ENCODE measurements around the gene UBAC2. TPM values are rescaled to one million over a fixed set of nuclear protein-coding genes. Genes with fewer than 3 reads are reported as not detected.

Gene UBAC2
- total and polyA plus RNA-seq, 2 donors, result 42.8 to 69.1 TPM

- peaks cover 0 to 9% of the 10 kb centered on the region in 2 donors for H3K27me3 ChIP-seq (ENCODE audit: control insufficient read depth in 2 of 2, insufficient read depth in 1 of 2, low read length in 1 of 2)
- H3K9me3 ChIP-seq (ENCODE audit: control insufficient read depth in 2 of 2, insufficient read depth in 1 of 2, low read length in 1 of 2), result peaks cover 0 to 4% of the 10 kb centered on the region in 2 donors
- peaks cover 0 to 3% of the 10 kb centered on the region in 2 donors for H3K36me3 ChIP-seq (ENCODE audit: control insufficient read depth in 2 of 2, insufficient read depth in 2 of 2, low read length in 1 of 2)
- 88% methylated on average over 24 of the region's 24 CpGs for WGBS
- DNase-seq (ENCODE audit: low read depth in 6 of 9, low spot score in 9 of 9), result peak in 1 of 9 donors; percentile 25
- peak overlapping the region; percentile 36 for H3K4me3 ChIP-seq (ENCODE audit: low read length in 2 of 2)
- peaks cover 42 to 90% of the 10 kb centered on the region in 2 donors for H3K4me1 ChIP-seq (ENCODE audit: control insufficient read depth in 2 of 2, insufficient read depth in 2 of 2, low read length in 2 of 2)
- H3K27ac ChIP-seq (ENCODE audit: low read depth in 1 of 2, low read length in 1 of 2), result peak overlapping the region; percentile 79 to 87
These were observed 215.9 kb downstream of the UBAC2 start for GRCh38 chr13:99416411-99417121.

- Histone ChIP-seq H3K27me3 (ENCODE audit: control insufficient read depth in 2 of 2, insufficient read depth in 1 of 2, low read length in 1 of 2) (peaks cover 0 to 9% of the 10 kb centered on the region in 2 donors), H3K9me3 (ENCODE audit: control insufficient read depth in 2 of 2, insufficient read depth in 1 of 2, low read length in 1 of 2) (no peaks in the 10 kb centered on the region), H3K4me3 (ENCODE audit: low read length in 2 of 2) (peak overlapping the region; percentile 36), H3K27ac (ENCODE audit: low read depth in 1 of 2, low read length in 1 of 2) (peak overlapping the region; percentile 79 to 87), H3K4me1 (ENCODE audit: control insufficient read depth in 2 of 2, insufficient read depth in 2 of 2, low read length in 2 of 2) (peaks cover 48 to 95% of the 10 kb centered on the region in 2 donors), H3K36me3 (ENCODE audit: control insufficient read depth in 2 of 2, insufficient read depth in 2 of 2, low read length in 1 of 2) (peaks cover 0 to 3% of the 10 kb centered on the region in 2 donors)
- peak in 2 of 9 donors; percentile 31 to 66 for DNase-seq (ENCODE audit: low read depth in 6 of 9, low spot score in 9 of 9)
- 56% methylated on average over 19 of the region's 19 CpGs for WGBS
These were observed 216.8 kb downstream of the UBAC2 start for GRCh38 chr13:99417201-99418102.

GRCh38 chr13:99418103-99418842, 217.6 kb downstream of the UBAC2 start:
- Histone ChIP-seq H3K27ac (ENCODE audit: low read depth in 1 of 2, low read length in 1 of 2) (peak overlapping the region; percentile 79 to 87), H3K36me3 (ENCODE audit: control insufficient read depth in 2 of 2, insufficient read depth in 2 of 2, low read length in 1 of 2) (peaks cover 0 to 3% of the 10 kb centered on the region in 2 donors), H3K4me3 (ENCODE audit: low read length in 2 of 2) (no peak overlapping the region), H3K9me3 (ENCODE audit: control insufficient read depth in 2 of 2, insufficient read depth in 1 of 2, low read length in 1 of 2) (no peaks in the 10 kb centered on the region), H3K27me3 (ENCODE audit: control insufficient read depth in 2 of 2, insufficient read depth in 1 of 2, low read length in 1 of 2) (peaks cover 0 to 9% of the 10 kb centered on the region in 2 donors), H3K4me1 (ENCODE audit: control insufficient read depth in 2 of 2, insufficient read depth in 2 of 2, low read length in 2 of 2) (peaks cover 55 to 99% of the 10 kb centered on the region in 2 donors)
- WGBS, result 46% methylated on average over 15 of the region's 15 CpGs
- peak in 1 of 9 donors; percentile 39 for DNase-seq (ENCODE audit: low read depth in 6 of 9, low spot score in 9 of 9)

GRCh38 chr13:99418843-99419140, 218.1 kb downstream of the UBAC2 start:
- Histone ChIP-seq H3K4me1 (ENCODE audit: control insufficient read depth in 2 of 2, insufficient read depth in 2 of 2, low read length in 2 of 2) (peaks cover 57 to 100% of the 10 kb centered on the region in 2 donors), H3K36me3 (ENCODE audit: control insufficient read depth in 2 of 2, insufficient read depth in 2 of 2, low read length in 1 of 2) (peaks cover 0 to 3% of the 10 kb centered on the region in 2 donors), H3K9me3 (ENCODE audit: control insufficient read depth in 2 of 2, insufficient read depth in 1 of 2, low read length in 1 of 2) (no peaks in the 10 kb centered on the region), H3K4me3 (ENCODE audit: low read length in 2 of 2) (no peak overlapping the region), H3K27me3 (ENCODE audit: control insufficient read depth in 2 of 2, insufficient read depth in 1 of 2, low read length in 1 of 2) (peaks cover 0 to 9% of the 10 kb centered on the region in 2 donors), H3K27ac (ENCODE audit: low read depth in 1 of 2, low read length in 1 of 2) (peak overlapping the region in 1 of 2 donors; percentile 59)
- 79% methylated on average over 4 of the region's 4 CpGs for WGBS
- no peak for DNase-seq (ENCODE audit: low read depth in 6 of 9, low spot score in 9 of 9)

- peaks cover 0 to 9% of the 10 kb centered on the region in 2 donors for H3K27me3 ChIP-seq (ENCODE audit: control insufficient read depth in 2 of 2, insufficient read depth in 1 of 2, low read length in 1 of 2)
- peaks cover 63 to 100% of the 10 kb centered on the region in 2 donors for H3K4me1 ChIP-seq (ENCODE audit: control insufficient read depth in 2 of 2, insufficient read depth in 2 of 2, low read length in 2 of 2)
- whole genome bisulfite sequencing, result 36% methylated on average over 8 of the region's 8 CpGs
- no peak overlapping the region for H3K4me3 ChIP-seq (ENCODE audit: low read length in 2 of 2)
- H3K36me3 ChIP-seq (ENCODE audit: control insufficient read depth in 2 of 2, insufficient read depth in 2 of 2, low read length in 1 of 2), result no peaks in the 10 kb centered on the region
- DNase-seq (ENCODE audit: low read depth in 6 of 9, low spot score in 9 of 9), result no peak
- H3K27ac ChIP-seq (ENCODE audit: low read depth in 1 of 2, low read length in 1 of 2), result peak overlapping the region; percentile 78 to 85
- no peaks in the 10 kb centered on the region for H3K9me3 ChIP-seq (ENCODE audit: control insufficient read depth in 2 of 2, insufficient read depth in 1 of 2, low read length in 1 of 2)
These were observed 219.1 kb downstream of the UBAC2 start for GRCh38 chr13:99419591-99420243.

GRCh38 chr13:99421271-99421670, 220.6 kb downstream of the UBAC2 start:
- Histone ChIP-seq H3K36me3 (ENCODE audit: control insufficient read depth in 2 of 2, insufficient read depth in 2 of 2, low read length in 1 of 2) (no peaks in the 10 kb centered on the region), H3K27me3 (ENCODE audit: control insufficient read depth in 2 of 2, insufficient read depth in 1 of 2, low read length in 1 of 2) (peaks cover 0 to 9% of the 10 kb centered on the region in 2 donors), H3K4me1 (ENCODE audit: control insufficient read depth in 2 of 2, insufficient read depth in 2 of 2, low read length in 2 of 2) (peaks cover 77 to 99% of the 10 kb centered on the region in 2 donors), H3K9me3 (ENCODE audit: control insufficient read depth in 2 of 2, insufficient read depth in 1 of 2, low read length in 1 of 2) (no peaks in the 10 kb centered on the region), H3K27ac (ENCODE audit: low read depth in 1 of 2, low read length in 1 of 2) (no peak overlapping the region), H3K4me3 (ENCODE audit: low read length in 2 of 2) (no peak overlapping the region)
- WGBS, result 92% methylated on average over 10 of the region's 10 CpGs
- DNase-seq (ENCODE audit: low read depth in 6 of 9, low spot score in 9 of 9), result no peak

- Histone ChIP-seq H3K27ac (ENCODE audit: low read depth in 1 of 2, low read length in 1 of 2) (peak overlapping the region; percentile 52 to 59), H3K27me3 (ENCODE audit: control insufficient read depth in 2 of 2, insufficient read depth in 1 of 2, low read length in 1 of 2) (peaks cover 0 to 9% of the 10 kb centered on the region in 2 donors), H3K4me3 (ENCODE audit: low read length in 2 of 2) (no peak overlapping the region), H3K36me3 (ENCODE audit: control insufficient read depth in 2 of 2, insufficient read depth in 2 of 2, low read length in 1 of 2) (no peaks in the 10 kb centered on the region), H3K4me1 (ENCODE audit: control insufficient read depth in 2 of 2, insufficient read depth in 2 of 2, low read length in 2 of 2) (peaks cover 77 to 96% of the 10 kb centered on the region in 2 donors), H3K9me3 (ENCODE audit: control insufficient read depth in 2 of 2, insufficient read depth in 1 of 2, low read length in 1 of 2) (no peaks in the 10 kb centered on the region)
- WGBS, result 52% methylated on average over 9 of the region's 9 CpGs
- DNase-seq (ENCODE audit: low read depth in 6 of 9, low spot score in 9 of 9), result peak in 1 of 9 donors; percentile 51
These were observed 221.3 kb downstream of the UBAC2 start for GRCh38 chr13:99421758-99422585.

Data from thymus (tissue), 11 donors.